ENCODE measurements around the gene PRSS38.

Gene PRSS38

GRCh38 chr1:227815468-227816409 lies at the start of gene PRSS38:
PRSS38 (plus strand) TSS chr1:227815675; CDS start chr1:227815717, 42 bp downstream.
- no peak for DNase-seq (ENCODE audit: low read depth)

GRCh38 chr1:227766015-227766634 lies 49.4 kb upstream of the PRSS38 start:
- peak; percentile 62 for DNase-seq (ENCODE audit: low read depth)

GRCh38 chr1:227766653-227767277 lies 48.7 kb upstream of the PRSS38 start:
- no peak for DNase-seq (ENCODE audit: low read depth)

- no peak for DNase-seq (ENCODE audit: low read depth)
Observed at GRCh38 chr1:227767401-227768124, 47.9 kb upstream of the PRSS38 start.

- no peak for DNase-seq (ENCODE audit: low read depth)
Observed at GRCh38 chr1:227768125-227768439, 47.4 kb upstream of the PRSS38 start.

GRCh38 chr1:227768640-227769039 lies 46.8 kb upstream of the PRSS38 start:
- no peak for DNase-seq (ENCODE audit: low read depth)

GRCh38 chr1:227769047-227769935 lies 46.2 kb upstream of the PRSS38 start:
- no peak for DNase-seq (ENCODE audit: low read depth)

GRCh38 chr1:227769936-227770494 lies 45.5 kb upstream of the PRSS38 start:
- DNase-seq (ENCODE audit: low read depth): no peak

GRCh38 chr1:227770812-227771211 lies 44.7 kb upstream of the PRSS38 start:
- DNase-seq (ENCODE audit: low read depth): no peak

GRCh38 chr1:227771326-227771725 lies 44.1 kb upstream of the PRSS38 start:
- no peak for DNase-seq (ENCODE audit: low read depth)

GRCh38 chr1:227771771-227772170 lies 43.7 kb upstream of the PRSS38 start:
- DNase-seq (ENCODE audit: low read depth): no peak

- DNase-seq (ENCODE audit: low read depth): no peak
Observed at GRCh38 chr1:227773558-227773957, 41.9 kb upstream of the PRSS38 start.

GRCh38 chr1:227774051-227774731 lies 41.3 kb upstream of the PRSS38 start:
- no peak for DNase-seq (ENCODE audit: low read depth)

GRCh38 chr1:227774821-227775661 lies 40.4 kb upstream of the PRSS38 start:
- DNase-seq (ENCODE audit: low read depth): no peak

- DNase-seq (ENCODE audit: low read depth): no peak
Observed at GRCh38 chr1:227775841-227776240, 39.6 kb upstream of the PRSS38 start.

GRCh38 chr1:227776331-227776771 lies 39.1 kb upstream of the PRSS38 start:
- DNase-seq (ENCODE audit: low read depth): no peak

GRCh38 chr1:227777156-227777555 lies 38.3 kb upstream of the PRSS38 start:
- DNase-seq (ENCODE audit: low read depth): no peak

- no peak for DNase-seq (ENCODE audit: low read depth)
Observed at GRCh38 chr1:227777646-227778045, 37.8 kb upstream of the PRSS38 start.

GRCh38 chr1:227778401-227778947 lies 37.0 kb upstream of the PRSS38 start:
- no peak for DNase-seq (ENCODE audit: low read depth)
